ENCODE results near the gene MAP3K4.

GRCh38 chr6:161152907-161153662, 161.5 kb downstream of the MAP3K4 start:
- TF ChIP-seq, protein P1, sequence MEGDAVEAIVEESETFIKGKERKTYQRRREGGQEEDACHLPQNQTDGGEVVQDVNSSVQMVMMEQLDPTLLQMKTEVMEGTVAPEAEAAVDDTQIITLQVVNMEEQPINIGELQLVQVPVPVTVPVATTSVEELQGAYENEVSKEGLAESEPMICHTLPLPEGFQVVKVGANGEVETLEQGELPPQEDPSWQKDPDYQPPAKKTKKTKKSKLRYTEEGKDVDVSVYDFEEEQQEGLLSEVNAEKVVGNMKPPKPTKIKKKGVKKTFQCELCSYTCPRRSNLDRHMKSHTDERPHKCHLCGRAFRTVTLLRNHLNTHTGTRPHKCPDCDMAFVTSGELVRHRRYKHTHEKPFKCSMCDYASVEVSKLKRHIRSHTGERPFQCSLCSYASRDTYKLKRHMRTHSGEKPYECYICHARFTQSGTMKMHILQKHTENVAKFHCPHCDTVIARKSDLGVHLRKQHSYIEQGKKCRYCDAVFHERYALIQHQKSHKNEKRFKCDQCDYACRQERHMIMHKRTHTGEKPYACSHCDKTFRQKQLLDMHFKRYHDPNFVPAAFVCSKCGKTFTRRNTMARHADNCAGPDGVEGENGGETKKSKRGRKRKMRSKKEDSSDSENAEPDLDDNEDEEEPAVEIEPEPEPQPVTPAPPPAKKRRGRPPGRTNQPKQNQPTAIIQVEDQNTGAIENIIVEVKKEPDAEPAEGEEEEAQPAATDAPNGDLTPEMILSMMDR (IDR thresholded peaks at IDR 0.05), result peak in 2 of 3 donors; percentile 14 to 17
- TF ChIP-seq POLR2A (IDR thresholded peaks at IDR 0.05) (no peak), EP300 (IDR thresholded peaks at IDR 0.05) (no peak)

Data from ovary (tissue), 3 donors.